Testis (tissue), 3 donors: ENCODE data around the gene KLK10. TPM values are rescaled to one million over a fixed set of nuclear protein-coding genes. Genes with fewer than 3 reads are reported as not detected.

Source experiments
- DNase-seq: peaks from one replicate; pipeline ENCODE4 v3.0.0-alpha.2; 2019
- H3K27ac ChIP-seq, 2 donors: fragments of 200-600 bp; sonication (generic); one replicate each; pipeline ENCODE4 v1.5.1; 2019
- H3K27me3 ChIP-seq: fragments of 200-600 bp; sonication (generic); one replicate; pipeline ENCODE4 v1.5.1; 2019
- H3K36me3 ChIP-seq: fragments of 200-600 bp; sonication (generic); one replicate; pipeline ENCODE4 v1.5.1; 2017; ENCODE audit warnings: low read depth; ENCODE audit errors: missing control alignments
- H3K4me1 ChIP-seq: fragments of 200-600 bp; sonication (generic); one replicate; pipeline ENCODE4 v1.5.1; 2019
- H3K4me3 ChIP-seq, 2 donors: fragments of 200-600 bp; sonication (generic); one replicate each; pipeline ENCODE4 v1.5.1; 2017 to 2019
- H3K9me3 ChIP-seq: fragments of 200-600 bp; sonication (generic); one replicate; pipeline ENCODE4 v1.5.1; 2017
- CTCF ChIP-seq, 3 experiments: fragments of 450-650 bp in 2 of 3; fragments of 200-600 bp in 1 of 3; sonication (generic) in 1 of 3; IDR thresholded peaks; one replicate each; pipeline ENCODE4 v1.5.1; 2016 to 2019; ENCODE audit warnings: antibody characterized with exemption in 3 of 3, mild to moderate bottlenecking in 2 of 3, moderate library complexity in 1 of 3
- POLR2A ChIP-seq: fragments of 450-650 bp; IDR thresholded peaks from one replicate; pipeline ENCODE4 v1.6.1; 2017; ENCODE audit warnings: antibody characterized with exemption, mild to moderate bottlenecking, moderate library complexity
- WGBS, 2 donors: methylation state at CpG; one replicate each; pipeline ENCODE4 v1.1.5; 2018; 5-methylcytosine and 5-hydroxymethylcytosine counted together
- intact Hi-C: fragments of 100-400 bp; cut with DNase I; formaldehyde crosslinking; loops from one replicate; pipeline ENCODE4 v1.15.1; 2023; ENCODE audit warnings: low total_unique reads
- polyA plus RNA-seq: library from polyadenylated mRNA; stranded (reverse); fragments of 350-450 nt; fragmentation: Illumina TruSeq; extraction: RNeasy Lipid Tissue Mini Kit (QIAGEN cat#74804); gene quantifications from one replicate; pipeline ENCODE4 v1.2.3, GENCODE V29; 2014; ENCODE audit warnings: low read depth, low replicate concordance; ENCODE audit not compliant: insufficient read depth
- total RNA-seq, 2 donors: library from RNA; depleted of rRNA; stranded (reverse); fragments of >200 nt; gene quantifications; one replicate each; pipeline ENCODE4 v1.2.3, GENCODE V29; 2016

Gene KLK10
- total and polyA plus RNA-seq, 3 donors from 2014 or later = 9.2 to 15.7 (median 15.6) TPM

DNA sequence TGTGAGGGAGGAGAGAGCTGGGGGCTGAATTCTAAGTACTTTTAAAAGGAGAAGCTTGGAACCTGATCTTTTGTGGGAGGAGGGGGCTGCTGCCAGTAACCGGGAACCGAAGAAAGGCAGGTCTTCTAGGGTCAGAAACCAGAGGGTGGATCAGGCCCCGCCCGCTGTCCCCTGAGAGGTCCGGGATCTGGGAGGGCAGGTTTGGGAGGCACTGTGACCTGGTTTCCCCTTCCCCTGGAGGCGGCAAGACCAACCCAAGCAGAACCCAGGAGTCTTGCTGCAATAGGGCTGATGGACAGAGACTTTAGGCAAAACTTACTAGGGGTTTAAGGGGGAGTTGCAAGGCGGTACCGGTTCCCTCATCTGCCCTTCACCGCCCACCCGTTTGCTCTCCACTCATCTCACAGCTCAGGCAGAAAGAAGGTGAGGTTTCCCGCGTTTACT is 17.4 kb downstream of the KLK10 start:
- 20 to 24% methylated on average over 12 of the region's 12 CpGs for WGBS, 2 donors
- TF ChIP-seq POLR2A (no peak), CTCF (IDR thresholded peaks at IDR 0.05) (no peak)
- Histone ChIP-seq H3K36me3 (no peaks in the 10 kb centered on the region), H3K4me3 (peak overlapping the region; percentile 26 to 42), H3K27me3 (no peaks in the 10 kb centered on the region), H3K9me3 (no peaks in the 10 kb centered on the region), H3K4me1 (no peaks in the 10 kb centered on the region), H3K27ac (no peak overlapping the region)
- no peak for DNase-seq
- intact Hi-C loops = no loop called here

DNA sequence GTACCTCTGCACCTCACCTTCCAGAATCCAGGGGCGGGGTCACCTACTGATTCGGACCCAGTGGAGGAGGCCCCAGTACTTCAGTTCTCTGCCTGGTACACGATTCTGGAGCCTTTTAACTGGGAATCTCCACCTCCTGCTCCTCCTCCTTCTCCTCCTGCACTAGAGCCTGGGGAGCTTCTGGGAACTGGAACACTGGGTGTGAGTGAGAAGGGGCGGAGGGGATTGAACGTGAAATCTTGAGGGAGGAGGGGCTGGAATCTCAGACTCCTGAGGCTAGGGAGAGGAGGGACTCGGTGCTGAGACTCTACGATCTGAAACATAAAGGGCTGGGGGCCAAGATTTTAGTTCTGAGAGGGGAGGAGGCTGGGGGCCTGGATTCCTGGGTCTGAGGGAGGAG is 18.0 kb downstream of the KLK10 start, which contains the start of gene KLK8:
TSS of gene KLK8 (minus strand) at position 90 of the 400 bp plus-strand sequence. CDS start 437 bp downstream, outside the sequence.
- no peaks in the 10 kb centered on the region for H3K4me1 ChIP-seq
- H3K27ac ChIP-seq = no peak within 1 kb of the TSS
- no peaks in the 10 kb centered on the region for H3K36me3 ChIP-seq
- no peak for TF ChIP-seq CTCF (IDR thresholded peaks at IDR 0.05)
- no peak for TF ChIP-seq POLR2A
- WGBS, 2 donors = 14 to 19% methylated on average over 3 to 7 of the region's 7 CpGs
- intact Hi-C loops = no loop called here
- H3K4me3 ChIP-seq = peak within 1 kb of the TSS; percentile 26 to 42
- DNase-seq = no peak
- no peaks in the 10 kb centered on the region for H3K27me3 ChIP-seq
- no peaks in the 10 kb centered on the region for H3K9me3 ChIP-seq

DNA sequence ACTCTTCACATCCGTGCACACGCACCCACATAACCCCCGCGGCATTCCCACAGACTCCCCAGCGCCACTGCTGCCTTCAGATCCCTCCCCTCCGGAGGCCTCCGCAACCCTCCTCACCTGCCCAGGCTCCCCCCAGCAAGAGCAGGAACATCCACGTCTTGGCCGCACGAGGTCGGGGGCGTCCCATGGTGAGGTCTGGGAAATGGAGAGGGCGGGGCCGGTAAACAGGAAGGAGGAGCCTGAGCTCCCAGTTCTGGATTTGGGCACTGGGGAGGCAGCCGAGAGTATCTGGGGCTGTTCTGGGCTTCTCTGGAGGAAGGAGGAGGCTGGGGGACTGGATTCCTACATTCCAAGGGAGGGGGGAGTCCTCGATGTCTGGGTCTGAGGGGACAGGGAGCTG is 18.5 kb downstream of the KLK10 start:
- H3K4me1 ChIP-seq = no peaks in the 10 kb centered on the region
- H3K36me3 ChIP-seq = no peaks in the 10 kb centered on the region
- WGBS, 2 donors = 23 to 24% methylated on average over 15 to 16 of the region's 16 CpGs
- H3K9me3 ChIP-seq = no peaks in the 10 kb centered on the region
- H3K27me3 ChIP-seq = no peaks in the 10 kb centered on the region
- no peak overlapping the region for H3K27ac ChIP-seq
- intact Hi-C loops = no loop called here
- TF ChIP-seq POLR2A = no peak
- TF ChIP-seq CTCF (IDR thresholded peaks at IDR 0.05) = no peak
- H3K4me3 ChIP-seq = no peak overlapping the region
- DNase-seq = no peak

- Histone ChIP-seq H3K36me3 (no peaks in the 10 kb centered on the region), H3K4me3 (no peak overlapping the region), H3K27me3 (no peaks in the 10 kb centered on the region), H3K4me1 (no peaks in the 10 kb centered on the region), H3K9me3 (no peaks in the 10 kb centered on the region), H3K27ac (no peak overlapping the region)
- WGBS, 2 donors = 80 to 85% methylated on average over 10 of the region's 10 CpGs
- TF ChIP-seq CTCF (IDR thresholded peaks at IDR 0.05) (no peak), POLR2A (no peak)
- intact Hi-C loops = no loop called here
- no peak for DNase-seq
These were observed 19.1 kb downstream of the KLK10 start for GRCh38 chr19:51000426-51000825.

DNA sequence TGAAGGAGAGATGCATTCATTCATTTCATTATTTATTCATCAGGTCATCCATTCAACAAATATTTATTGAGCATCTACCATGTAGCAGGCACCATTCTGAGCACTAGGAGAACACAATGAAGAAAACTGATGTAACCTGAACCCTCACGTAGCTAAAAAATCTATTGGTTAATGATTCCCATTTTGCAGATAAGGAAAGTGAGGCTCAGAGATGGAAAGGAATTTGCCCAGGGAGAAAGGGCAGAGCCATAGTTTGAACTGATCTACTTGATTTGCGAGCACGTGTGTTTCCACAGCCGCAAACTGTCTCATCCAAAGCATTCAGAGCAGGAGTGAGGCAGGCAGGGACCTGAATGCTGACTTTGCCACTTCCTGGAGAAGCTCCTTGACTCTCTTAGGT is 20.8 kb downstream of the KLK10 start:
- no peaks in the 10 kb centered on the region for H3K4me1 ChIP-seq
- DNase-seq = no peak
- no peak overlapping the region for H3K4me3 ChIP-seq
- TF ChIP-seq CTCF (IDR thresholded peaks at IDR 0.05) = no peak
- no peak for TF ChIP-seq POLR2A
- no peaks in the 10 kb centered on the region for H3K27me3 ChIP-seq
- H3K36me3 ChIP-seq = no peaks in the 10 kb centered on the region
- 78 to 81% methylated on average over 4 of the region's 4 CpGs for WGBS, 2 donors
- intact Hi-C loops = no loop called here
- no peaks in the 10 kb centered on the region for H3K9me3 ChIP-seq
- H3K27ac ChIP-seq = no peak overlapping the region
